ENCODE data around the gene HSPA4.

DNA sequence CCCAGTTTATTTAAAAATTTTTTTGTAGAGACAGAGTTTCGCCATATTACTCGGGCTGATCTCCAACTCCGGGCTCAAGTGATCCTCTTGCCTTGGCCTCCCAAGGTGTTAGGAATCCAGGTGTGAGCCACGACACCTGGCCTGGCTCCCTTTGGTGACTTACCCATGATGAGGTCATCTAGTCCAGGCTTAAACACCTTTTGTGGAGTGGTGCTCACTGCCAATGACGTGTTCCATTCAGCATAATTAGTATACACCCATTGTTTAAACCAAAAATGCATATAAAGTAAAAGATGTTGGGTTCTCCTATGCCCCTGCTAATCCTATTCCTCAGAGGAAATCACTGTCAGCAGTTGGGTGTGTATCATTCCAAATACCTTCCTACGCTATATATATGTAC is 91.0 kb downstream of the HSPA4 start:
- TF ChIP-seq, protein P1, sequence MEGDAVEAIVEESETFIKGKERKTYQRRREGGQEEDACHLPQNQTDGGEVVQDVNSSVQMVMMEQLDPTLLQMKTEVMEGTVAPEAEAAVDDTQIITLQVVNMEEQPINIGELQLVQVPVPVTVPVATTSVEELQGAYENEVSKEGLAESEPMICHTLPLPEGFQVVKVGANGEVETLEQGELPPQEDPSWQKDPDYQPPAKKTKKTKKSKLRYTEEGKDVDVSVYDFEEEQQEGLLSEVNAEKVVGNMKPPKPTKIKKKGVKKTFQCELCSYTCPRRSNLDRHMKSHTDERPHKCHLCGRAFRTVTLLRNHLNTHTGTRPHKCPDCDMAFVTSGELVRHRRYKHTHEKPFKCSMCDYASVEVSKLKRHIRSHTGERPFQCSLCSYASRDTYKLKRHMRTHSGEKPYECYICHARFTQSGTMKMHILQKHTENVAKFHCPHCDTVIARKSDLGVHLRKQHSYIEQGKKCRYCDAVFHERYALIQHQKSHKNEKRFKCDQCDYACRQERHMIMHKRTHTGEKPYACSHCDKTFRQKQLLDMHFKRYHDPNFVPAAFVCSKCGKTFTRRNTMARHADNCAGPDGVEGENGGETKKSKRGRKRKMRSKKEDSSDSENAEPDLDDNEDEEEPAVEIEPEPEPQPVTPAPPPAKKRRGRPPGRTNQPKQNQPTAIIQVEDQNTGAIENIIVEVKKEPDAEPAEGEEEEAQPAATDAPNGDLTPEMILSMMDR (IDR thresholded peaks at IDR 0.05; ENCODE audit: borderline replicate concordance, extremely low read depth, low read length, poor library complexity, severe bottlenecking): no peak
- no peak for TF ChIP-seq EZH2 (IDR thresholded peaks at IDR 0.05; ENCODE audit: borderline replicate concordance, low read depth, low read length, severe bottlenecking)
